K562 treated with DMSO at 1 percent for 4 hours (cell line): Measurements from ENCODE around the gene RALGPS2. TPM values are rescaled to one million over a fixed set of nuclear protein-coding genes. Genes with fewer than 3 reads are reported as not detected.

Source experiments
- total RNA-seq: library from RNA; unstranded; fragments of 300-600 nt; gene quantifications from 2 replicates; pipeline ENCODE4 v1.2.3, GENCODE V29; 2022; ENCODE audit not compliant: insufficient read depth

RALGPS2 gene, protein sequence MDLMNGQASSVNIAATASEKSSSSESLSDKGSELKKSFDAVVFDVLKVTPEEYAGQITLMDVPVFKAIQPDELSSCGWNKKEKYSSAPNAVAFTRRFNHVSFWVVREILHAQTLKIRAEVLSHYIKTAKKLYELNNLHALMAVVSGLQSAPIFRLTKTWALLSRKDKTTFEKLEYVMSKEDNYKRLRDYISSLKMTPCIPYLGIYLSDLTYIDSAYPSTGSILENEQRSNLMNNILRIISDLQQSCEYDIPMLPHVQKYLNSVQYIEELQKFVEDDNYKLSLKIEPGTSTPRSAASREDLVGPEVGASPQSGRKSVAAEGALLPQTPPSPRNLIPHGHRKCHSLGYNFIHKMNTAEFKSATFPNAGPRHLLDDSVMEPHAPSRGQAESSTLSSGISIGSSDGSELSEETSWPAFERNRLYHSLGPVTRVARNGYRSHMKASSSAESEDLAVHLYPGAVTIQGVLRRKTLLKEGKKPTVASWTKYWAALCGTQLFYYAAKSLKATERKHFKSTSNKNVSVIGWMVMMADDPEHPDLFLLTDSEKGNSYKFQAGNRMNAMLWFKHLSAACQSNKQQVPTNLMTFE
- total RNA-seq, result 0.53 and 1.4 TPM in 2 replicates

DNA sequence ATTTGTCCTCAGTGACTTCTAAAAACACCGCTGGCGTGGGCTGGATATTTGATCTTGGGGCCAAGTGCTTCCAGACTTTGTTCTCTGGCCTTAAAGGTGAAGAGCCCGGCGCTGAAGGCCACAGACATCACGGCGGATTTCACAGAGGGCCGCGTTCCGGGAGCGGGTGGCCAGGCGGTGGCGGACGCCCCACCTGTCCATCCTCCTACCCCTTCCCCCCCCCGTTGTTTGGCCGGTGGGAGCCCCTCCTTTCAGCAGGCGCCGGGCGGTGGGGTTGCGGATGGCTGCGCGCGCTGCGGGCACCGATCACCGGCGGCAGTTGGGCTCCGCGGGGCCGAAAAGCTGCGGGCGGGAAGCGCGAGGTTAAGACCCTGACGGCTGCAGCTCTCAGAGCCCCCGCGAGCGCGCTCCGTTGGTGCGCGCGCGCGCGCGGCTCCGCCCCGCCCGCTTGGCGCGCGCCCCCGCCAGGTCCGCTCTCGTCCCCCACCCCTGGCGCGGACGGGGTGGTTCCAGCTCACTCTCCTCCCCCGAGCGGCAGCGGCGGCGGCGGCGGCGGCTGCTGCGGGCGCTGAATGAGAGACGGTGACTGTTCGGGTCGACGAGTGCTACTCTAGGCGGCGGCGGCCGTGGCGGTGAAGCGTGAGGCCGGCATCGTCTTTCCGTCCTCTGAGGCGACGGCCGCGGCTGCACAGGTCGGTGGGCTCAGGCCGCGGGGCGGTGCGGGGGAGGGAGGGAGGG, at the start of gene RALGPS2:
Gene RALGPS2 (plus strand): TSS at position 517 of the 738 bp plus-strand sequence. CDS start 51,521 bp downstream, outside the sequence.

DNA sequence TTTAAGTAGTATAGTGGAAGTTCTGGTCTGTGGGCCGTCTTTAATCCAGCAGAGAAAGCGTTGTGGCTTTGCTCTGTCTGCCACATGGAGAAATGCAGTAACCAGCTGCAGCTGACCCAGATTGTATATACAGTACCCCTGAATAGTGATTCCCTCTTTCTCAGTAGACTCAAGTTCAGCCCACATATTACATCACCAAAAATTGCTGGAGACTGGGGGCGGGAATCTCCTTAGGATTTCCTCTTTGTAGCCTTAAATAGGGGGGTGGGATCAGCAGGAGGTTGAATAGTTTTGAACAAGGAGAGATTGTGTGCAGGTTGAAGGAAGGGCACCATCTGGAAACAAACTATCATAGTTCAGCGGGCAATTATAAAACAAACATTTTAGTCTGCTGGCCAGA, 145.9 kb downstream of the RALGPS2 start, which contains the start of gene ANGPTL1:
Gene ANGPTL1 (minus strand): TSS at position 134 of the 400 bp plus-strand sequence. CDS start 5,301 bp downstream, outside the sequence.

Other genes with a start within 250 kb of the RALGPS2 start
- gene CLEC20A, start 228.3 kb upstream of the RALGPS2 start, total RNA-seq, result not detected in 2 replicates
- gene TEX35, start 212.1 kb upstream of the RALGPS2 start, total RNA-seq, result not detected in 2 replicates
- gene ANGPTL1, start 145.8 kb downstream of the RALGPS2 start, total RNA-seq, result not detected in 2 replicates